Measurements from ENCODE around the gene PI4KA. TPM values are rescaled to one million over a fixed set of nuclear protein-coding genes. Genes with fewer than 3 reads are reported as not detected.

The PI4KA gene
- total RNA-seq, 4 donors from 2014 or later: 44.7 to 136 (median 67.7) TPM

- no peaks in the 10 kb centered on the region for H3K27me3 ChIP-seq
- peaks cover 49% of the 10 kb centered on the region for H3K36me3 ChIP-seq
- H3K9me3 ChIP-seq: no peaks in the 10 kb centered on the region
- H3K27ac ChIP-seq: no peak overlapping the region
- DNase-seq (ENCODE audit: low spot score in 2 of 2): no peak
- H3K4me3 ChIP-seq: no peak overlapping the region
- WGBS: 94% methylated on average over 7 of the region's 7 CpGs
- TF ChIP-seq EP300 (IDR thresholded peaks at IDR 0.05): no peak
- no peak for TF ChIP-seq POLR2AphosphoS5 (IDR thresholded peaks at IDR 0.05)
- no peak for TF ChIP-seq CTCF (IDR thresholded peaks at IDR 0.05)
- no peak for TF ChIP-seq POLR2A (IDR thresholded peaks at IDR 0.05)
- no peaks in the 10 kb centered on the region for H3K4me1 ChIP-seq
Observed at GRCh38 chr22:20766530-20766929, 92.1 kb downstream of the PI4KA start.

DNA sequence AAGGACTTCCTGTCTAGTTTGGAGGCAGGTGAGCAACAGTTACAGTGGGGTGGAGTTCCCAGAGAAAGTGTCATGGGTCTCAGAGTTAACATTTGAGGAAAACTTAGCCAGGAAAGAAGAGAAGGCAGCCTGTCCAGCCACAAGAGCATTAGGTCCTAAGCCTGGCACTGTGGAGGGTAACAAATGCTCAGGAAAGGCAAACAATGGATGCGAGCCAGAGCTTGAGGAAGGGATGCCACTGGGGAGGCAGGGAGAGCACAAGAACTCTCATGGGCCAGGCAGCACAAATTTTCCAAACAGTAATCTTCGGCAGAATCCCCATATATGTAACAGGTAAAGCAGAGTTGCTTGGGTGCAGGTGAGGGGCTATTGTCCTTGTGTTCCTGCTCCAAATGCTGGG, 92.7 kb downstream of the PI4KA start:
- no peak for DNase-seq (ENCODE audit: low spot score in 2 of 2)
- no peaks in the 10 kb centered on the region for H3K4me1 ChIP-seq
- no peaks in the 10 kb centered on the region for H3K9me3 ChIP-seq
- no peaks in the 10 kb centered on the region for H3K27me3 ChIP-seq
- no peak overlapping the region for H3K4me3 ChIP-seq
- TF ChIP-seq POLR2AphosphoS5 (IDR thresholded peaks at IDR 0.05) (no peak), CTCF (IDR thresholded peaks at IDR 0.05) (no peak), EP300 (IDR thresholded peaks at IDR 0.05) (no peak), POLR2A (IDR thresholded peaks at IDR 0.05) (no peak)
- H3K36me3 ChIP-seq: peaks cover 55% of the 10 kb centered on the region
- H3K27ac ChIP-seq: no peak overlapping the region
- WGBS: 93% methylated on average over 2 of the region's 2 CpGs

DNA sequence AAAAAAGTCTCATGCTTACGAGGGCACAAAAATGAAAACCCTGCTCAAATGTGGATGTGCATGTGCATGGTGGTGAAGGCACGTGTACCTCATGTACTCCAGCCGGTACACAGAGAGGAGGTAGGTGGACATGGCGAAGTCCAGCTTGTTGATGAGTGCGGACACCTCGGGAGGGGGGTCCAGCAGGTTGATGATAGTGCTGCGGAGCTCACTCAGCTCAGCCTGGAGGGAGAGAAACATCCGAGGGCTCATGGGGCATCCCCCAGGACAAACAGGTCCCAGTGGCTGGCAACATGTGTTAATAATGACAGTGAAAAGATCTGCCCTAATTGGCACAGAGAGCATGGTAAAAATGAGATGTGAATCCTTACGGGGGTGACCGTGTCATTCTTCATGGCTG, 93.9 kb downstream of the PI4KA start:
- 93% methylated on average over 10 of the region's 10 CpGs for WGBS
- H3K4me3 ChIP-seq: no peak overlapping the region
- TF ChIP-seq POLR2A (IDR thresholded peaks at IDR 0.05) (no peak), POLR2AphosphoS5 (IDR thresholded peaks at IDR 0.05) (no peak), EP300 (IDR thresholded peaks at IDR 0.05) (no peak), CTCF (IDR thresholded peaks at IDR 0.05) (no peak)
- H3K4me1 ChIP-seq: no peaks in the 10 kb centered on the region
- H3K9me3 ChIP-seq: no peaks in the 10 kb centered on the region
- H3K27ac ChIP-seq: no peak overlapping the region
- no peaks in the 10 kb centered on the region for H3K27me3 ChIP-seq
- no peak for DNase-seq (ENCODE audit: low spot score in 2 of 2)
- peaks cover 61% of the 10 kb centered on the region for H3K36me3 ChIP-seq

GRCh38 chr22:20764471-20764720, 94.2 kb downstream of the PI4KA start:
- peaks cover 61% of the 10 kb centered on the region for H3K36me3 ChIP-seq
- 87% methylated on average over 7 of the region's 7 CpGs for WGBS

More at GRCh38 chr22:20764471-20764720, 94.2 kb downstream of the PI4KA start:
- Histone ChIP-seq H3K27me3 (no peaks in the 10 kb centered on the region), H3K4me3 (no peak overlapping the region), H3K4me1 (no peaks in the 10 kb centered on the region), H3K27ac (no peak overlapping the region), H3K9me3 (no peaks in the 10 kb centered on the region)
- no peak for DNase-seq (ENCODE audit: low spot score in 2 of 2)
- TF ChIP-seq POLR2A (IDR thresholded peaks at IDR 0.05): no peak
- no peak for TF ChIP-seq CTCF (IDR thresholded peaks at IDR 0.05)
- TF ChIP-seq POLR2AphosphoS5 (IDR thresholded peaks at IDR 0.05): no peak
- TF ChIP-seq EP300 (IDR thresholded peaks at IDR 0.05): no peak
